Neuronal stem cell (in vitro differentiated cells): ENCODE results near the gene TAP2.
A peak's percentile ranks its signal among the peaks of the same experiment; 100 is the strongest.

Experiments
- DNase-seq: peaks from one replicate; pipeline ENCODE4 v3.0.0-alpha.2; 2013; ENCODE audit warnings: low spot score
- H2AFZ ChIP-seq: one replicate; pipeline ENCODE4 v1.6.1; 2013; ENCODE audit warnings: mild to moderate bottlenecking, low read length, inconsistent platforms
- H2AK5ac ChIP-seq: 2 replicates; pipeline ENCODE4 v1.6.1; 2013; ENCODE audit warnings: low read depth, mild to moderate bottlenecking, inconsistent platforms, low read length, moderate library complexity, mixed read lengths
- H2BK120ac ChIP-seq: 2 replicates; pipeline ENCODE4 v1.6.1; 2013; ENCODE audit warnings: low read depth, mild to moderate bottlenecking, inconsistent platforms, low read length, moderate library complexity, mixed read lengths
- H2BK12ac ChIP-seq: one replicate; pipeline ENCODE4 v1.6.1; 2013; ENCODE audit warnings: low read length, inconsistent platforms
- H2BK15ac ChIP-seq: 2 replicates; pipeline ENCODE4 v1.6.1; 2013; ENCODE audit warnings: mild to moderate bottlenecking, low read length, inconsistent platforms, mixed read lengths
- H2BK5ac ChIP-seq: one replicate; pipeline ENCODE4 v1.6.1; 2013; ENCODE audit warnings: inconsistent platforms, mild to moderate bottlenecking, low read length, moderate library complexity
- H3K14ac ChIP-seq: one replicate; pipeline ENCODE4 v1.6.1; 2013; ENCODE audit warnings: low read length, inconsistent platforms
- H3K18ac ChIP-seq: 2 replicates; pipeline ENCODE4 v1.6.1; 2013; ENCODE audit warnings: low read length, inconsistent platforms
- H3K23ac ChIP-seq: 2 replicates; pipeline ENCODE4 v1.6.1; 2013; ENCODE audit warnings: low read depth, mild to moderate bottlenecking, mixed read lengths, low read length, inconsistent platforms; ENCODE audit not compliant: poor library complexity
- H3K27ac ChIP-seq: replicated peaks from 3 replicates; pipeline ENCODE4 v1.5.1; 2013; ENCODE audit warnings: low read length, inconsistent platforms
- H3K27me3 ChIP-seq, 3 experiments: 2 replicates each; pipeline ENCODE4 v1.6.1; 2013; ENCODE audit warnings: low read length in 3 of 3, mild to moderate bottlenecking in 2 of 3, inconsistent platforms in 1 of 3, low read depth in 1 of 3, mixed read lengths in 1 of 3, moderate library complexity in 1 of 3; ENCODE audit not compliant: control insufficient read depth in 3 of 3, insufficient read depth in 3 of 3
- H3K36me3 ChIP-seq, 2 donors: replicated peaks in 1 of 2; 2 replicates each; pipeline ENCODE4 v1.6.1; 2013; ENCODE audit warnings: low read length in 2 of 2; ENCODE audit not compliant: control insufficient read depth in 2 of 2, insufficient read depth in 2 of 2
- H3K4ac ChIP-seq: 2 replicates; pipeline ENCODE4 v1.6.1; 2013; ENCODE audit warnings: inconsistent platforms, mild to moderate bottlenecking, low read length, moderate library complexity
- H3K4me1 ChIP-seq, 2 donors: 1 replicate in 1 of 2; 2 replicates in 1 of 2; pipeline ENCODE4 v1.6.1; 2013; ENCODE audit warnings: low read length in 2 of 2, low read depth in 1 of 2; ENCODE audit not compliant: control insufficient read depth in 2 of 2, insufficient read depth in 1 of 2
- H3K4me2 ChIP-seq: one replicate; pipeline ENCODE4 v1.6.1; 2013; ENCODE audit warnings: mild to moderate bottlenecking, low read length, inconsistent platforms; ENCODE audit not compliant: insufficient read depth, poor library complexity, severe bottlenecking
- H3K4me3 ChIP-seq, 2 donors: 2 replicates each; pipeline ENCODE4 v1.5.1; 2013; ENCODE audit warnings: low read length in 2 of 2, mild to moderate bottlenecking in 2 of 2, inconsistent platforms in 1 of 2, moderate library complexity in 1 of 2
- H3K79me1 ChIP-seq: one replicate; pipeline ENCODE4 v1.6.1; 2013; ENCODE audit warnings: low read depth, mild to moderate bottlenecking, inconsistent platforms, low read length, moderate library complexity
- H3K9ac ChIP-seq: one replicate; pipeline ENCODE4 v1.6.1; 2013; ENCODE audit warnings: mild to moderate bottlenecking, low read depth, low read length, inconsistent platforms; ENCODE audit not compliant: poor library complexity
- H3K9me3 ChIP-seq, 2 donors: replicated peaks in 1 of 2; 2 replicates each; pipeline versions ENCODE3 to v1.6.1; 2013; ENCODE audit warnings: low read length in 2 of 2, mild to moderate bottlenecking in 2 of 2, inconsistent platforms in 1 of 2, low read depth in 1 of 2, mixed read lengths in 1 of 2, moderate library complexity in 1 of 2; ENCODE audit not compliant: control insufficient read depth in 2 of 2, insufficient read depth in 1 of 2
- H4K8ac ChIP-seq: one replicate; pipeline ENCODE4 v1.6.1; 2013; ENCODE audit warnings: low read depth, mild to moderate bottlenecking, inconsistent platforms, low read length, moderate library complexity
- H4K91ac ChIP-seq: one replicate; pipeline ENCODE4 v1.6.1; 2013; ENCODE audit warnings: low read length, low read depth, mild to moderate bottlenecking, inconsistent platforms; ENCODE audit not compliant: poor library complexity
- WGBS, 2 donors: extraction: QIAGEN DNeasy Blood & Tissue Kit; methylation state at CpG; one replicate each; pipeline ENCODE4 v1.1.7; 2013; ENCODE audit warnings: missing lambda C conversion rate in 2 of 2, mixed read lengths in 1 of 2; ENCODE audit not compliant: insufficient read length in 2 of 2, insufficient replicate concordance in 1 of 2; ENCODE audit errors: extremely low coverage in 2 of 2; 5-methylcytosine and 5-hydroxymethylcytosine counted together

The TAP2 gene

GRCh38 chr6:32803416-32803815 lies 35.1 kb downstream of the TAP2 start:
- DNase-seq = no peak
- H3K27me3 ChIP-seq = peaks cover 0 to 10% (median 0%) of the 10 kb centered on the region in 3 experiments
- no peak overlapping the region for H3K4me2 ChIP-seq
- peaks cover 0 to 4% of the 10 kb centered on the region in 2 donors for H3K9me3 ChIP-seq
- no peak overlapping the region for H4K8ac ChIP-seq
- no peak overlapping the region for H2BK5ac ChIP-seq
- H3K9ac ChIP-seq = no peak overlapping the region
- WGBS, 2 donors = no CpG with 5 or more reads among the region's 2 CpGs
- no peak overlapping the region for H2BK15ac ChIP-seq
- no peak overlapping the region for H3K14ac ChIP-seq
- no peak overlapping the region for H2AFZ ChIP-seq
- no peaks in the 10 kb centered on the region for H3K79me1 ChIP-seq
- no peak overlapping the region for H2BK12ac ChIP-seq
- no peak overlapping the region for H3K4ac ChIP-seq
- H3K36me3 ChIP-seq = no peaks in the 10 kb centered on the region
- no peak overlapping the region for H2AK5ac ChIP-seq
- no peak overlapping the region for H3K18ac ChIP-seq
- no peak overlapping the region for H2BK120ac ChIP-seq
- no peak overlapping the region for H3K23ac ChIP-seq
- no peak overlapping the region for H3K27ac ChIP-seq
- no peak overlapping the region for H4K91ac ChIP-seq
- no peak overlapping the region for H3K4me3 ChIP-seq
- H3K4me1 ChIP-seq = no peaks in the 10 kb centered on the region

- Histone ChIP-seq H3K9ac (no peak overlapping the region), H3K36me3 (no peaks in the 10 kb centered on the region), H3K27me3 (peaks cover 0 to 16% (median 2%) of the 10 kb centered on the region in 3 experiments), H3K18ac (no peak overlapping the region), H4K91ac (no peak overlapping the region), H3K9me3 (peaks cover 0 to 4% of the 10 kb centered on the region in 2 donors), H3K14ac (no peak overlapping the region), H2BK15ac (no peak overlapping the region), H3K4me2 (no peak overlapping the region), H4K8ac (no peak overlapping the region), H3K4ac (no peak overlapping the region), H2BK120ac (no peak overlapping the region), H3K4me1 (peaks cover 0 to 1% of the 10 kb centered on the region in 2 donors), H3K23ac (no peak overlapping the region), H3K79me1 (no peaks in the 10 kb centered on the region), H3K27ac (no peak overlapping the region), H2BK12ac (no peak overlapping the region), H2AFZ (no peak overlapping the region), H3K4me3 (no peak overlapping the region), H2BK5ac (no peak overlapping the region), H2AK5ac (no peak overlapping the region)
- no peak for DNase-seq
- WGBS, 2 donors = no CpG with 5 or more reads among the region's 3 CpGs
These were observed 38.8 kb downstream of the TAP2 start for GRCh38 chr6:32799740-32800139.

DNA sequence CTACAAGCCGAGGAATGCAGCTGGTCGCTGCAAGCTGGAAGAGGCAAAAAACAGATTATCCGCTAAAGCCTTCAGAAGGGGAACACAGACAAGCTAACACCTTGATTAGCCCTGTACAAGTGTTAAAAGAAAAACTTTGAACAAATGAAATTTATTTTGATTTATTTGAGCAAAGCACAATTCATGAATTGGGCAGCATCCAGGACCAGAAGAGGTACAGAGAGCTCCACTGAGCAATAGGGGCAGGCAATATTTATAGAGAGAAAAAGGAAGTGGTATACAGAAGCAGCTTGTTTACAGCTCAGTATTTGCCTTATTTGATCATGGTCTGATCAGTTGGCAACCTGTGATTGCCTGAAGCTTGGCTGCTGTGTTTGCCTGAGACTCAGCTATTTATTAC lies 39.4 kb downstream of the TAP2 start:
- Histone ChIP-seq H2BK15ac (no peak overlapping the region), H3K4me3 (no peak overlapping the region), H2BK120ac (no peak overlapping the region), H3K27ac (no peak overlapping the region), H3K23ac (no peak overlapping the region), H3K14ac (no peak overlapping the region), H2BK5ac (no peak overlapping the region), H3K9me3 (peaks cover 0 to 4% of the 10 kb centered on the region in 2 donors), H4K91ac (no peak overlapping the region), H3K79me1 (no peaks in the 10 kb centered on the region), H3K27me3 (peaks cover 0 to 22% (median 2%) of the 10 kb centered on the region in 3 experiments), H3K4ac (no peak overlapping the region), H2AFZ (no peak overlapping the region), H3K4me2 (no peak overlapping the region), H2AK5ac (no peak overlapping the region), H2BK12ac (no peak overlapping the region), H3K9ac (no peak overlapping the region), H3K4me1 (peaks cover 0 to 1% of the 10 kb centered on the region in 2 donors), H4K8ac (no peak overlapping the region), H3K36me3 (no peaks in the 10 kb centered on the region), H3K18ac (no peak overlapping the region)
- DNase-seq = no peak
- WGBS, 2 donors = no CpG with 5 or more reads among the region's 3 CpGs

DNA sequence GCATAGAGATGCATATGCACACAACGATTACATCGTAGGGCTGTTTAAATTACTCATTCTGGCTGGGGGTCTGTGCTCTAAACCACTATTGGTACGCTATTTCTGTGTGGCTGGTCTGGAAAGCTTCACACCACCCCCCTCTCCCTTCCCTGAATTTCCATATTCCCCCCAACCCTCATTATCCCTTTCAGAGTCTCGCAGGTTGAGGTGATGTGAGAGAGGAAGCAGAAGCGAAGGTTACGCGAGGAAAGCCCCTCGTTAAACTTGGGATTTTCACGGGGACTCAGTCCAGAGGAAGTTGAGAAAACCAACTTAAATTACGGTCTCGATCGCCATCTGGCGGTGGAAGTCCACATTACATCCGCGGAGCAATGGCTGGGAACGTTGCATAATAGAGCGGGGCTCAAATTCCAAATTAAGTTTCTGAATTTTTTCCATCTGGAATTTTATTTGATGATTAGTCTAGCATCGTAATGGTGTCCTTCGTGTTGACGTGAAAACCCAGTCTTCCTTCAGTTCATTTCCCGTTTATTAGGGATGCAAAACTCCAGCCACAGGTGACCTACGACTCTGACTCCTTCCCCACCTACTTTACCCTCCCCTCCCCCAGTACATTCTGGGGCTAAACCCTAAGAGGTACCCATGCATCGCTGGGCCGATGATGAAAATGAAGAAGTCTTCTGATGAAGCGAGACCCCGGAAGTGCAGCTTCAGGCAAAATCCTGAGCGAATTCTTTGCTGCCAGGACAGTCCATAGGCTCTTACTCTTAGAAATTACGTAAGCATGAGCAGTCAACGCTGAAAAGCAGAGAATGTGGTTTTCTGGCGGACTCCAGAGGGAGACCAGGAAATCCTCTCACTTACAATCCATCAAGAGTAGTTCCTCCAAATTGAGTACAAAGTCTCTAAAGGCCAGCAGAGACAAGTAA lies 41.4 kb downstream of the TAP2 start:
- H2BK5ac ChIP-seq = no peak overlapping the region
- peak overlapping the region; percentile 22 for H3K4me2 ChIP-seq
- no peak overlapping the region for H3K4ac ChIP-seq
- no peak overlapping the region for H4K91ac ChIP-seq
- H3K36me3 ChIP-seq = no peaks in the 10 kb centered on the region
- no peak overlapping the region for H3K4me3 ChIP-seq
- no peak overlapping the region for H2BK15ac ChIP-seq
- no peaks in the 10 kb centered on the region for H3K79me1 ChIP-seq
- H2BK12ac ChIP-seq = no peak overlapping the region
- H3K23ac ChIP-seq = peak overlapping the region; percentile 76
- peaks cover 0 to 26% (median 2%) of the 10 kb centered on the region in 3 experiments for H3K27me3 ChIP-seq
- no CpG with 5 or more reads among the region's 30 CpGs for WGBS, 2 donors
- no peak overlapping the region for H3K9ac ChIP-seq
- DNase-seq = peak; percentile 72
- peak overlapping the region; percentile 67 for H2AFZ ChIP-seq
- H2BK120ac ChIP-seq = no peak overlapping the region
- no peak overlapping the region for H2AK5ac ChIP-seq
- H3K27ac ChIP-seq = no peak overlapping the region
- H4K8ac ChIP-seq = peak overlapping the region; percentile 78
- peaks cover 0 to 1% of the 10 kb centered on the region in 2 donors for H3K4me1 ChIP-seq
- no peak overlapping the region for H3K14ac ChIP-seq
- H3K9me3 ChIP-seq = peaks cover 0 to 4% of the 10 kb centered on the region in 2 donors
- H3K18ac ChIP-seq = no peak overlapping the region
